GM18499 (cell line): ENCODE data around the gene SOS1.
"Not testable (repeated sequence)": the region's sequence is repeated elsewhere in the genome, so short reads cannot be mapped to it uniquely, and the experiment has no call there.

Source experiments
- ATAC-seq: cut with Tn5 transposase; IDR thresholded peaks from one replicate; pipeline ENCODE4 v1.9.1; 2021; ENCODE audit warnings: moderate number of reproducible peaks; ENCODE audit not compliant: insufficient read depth, unreplicated experiment

Gene SOS1

GRCh38 chr2:39120771-39121522 lies at the start of gene SOS1:
Gene SOS1, minus strand, starts transcription at chr2:39121051. Its CDS starts 629 bp downstream, at chr2:39120422.
- peak; percentile 34 for ATAC-seq

GRCh38 chr2:39164089-39164488 lies 43.2 kb upstream of the SOS1 start:
- ATAC-seq, result no peak

- no peak for ATAC-seq
These were observed 40.1 kb upstream of the SOS1 start for GRCh38 chr2:39160982-39161381.

DNA sequence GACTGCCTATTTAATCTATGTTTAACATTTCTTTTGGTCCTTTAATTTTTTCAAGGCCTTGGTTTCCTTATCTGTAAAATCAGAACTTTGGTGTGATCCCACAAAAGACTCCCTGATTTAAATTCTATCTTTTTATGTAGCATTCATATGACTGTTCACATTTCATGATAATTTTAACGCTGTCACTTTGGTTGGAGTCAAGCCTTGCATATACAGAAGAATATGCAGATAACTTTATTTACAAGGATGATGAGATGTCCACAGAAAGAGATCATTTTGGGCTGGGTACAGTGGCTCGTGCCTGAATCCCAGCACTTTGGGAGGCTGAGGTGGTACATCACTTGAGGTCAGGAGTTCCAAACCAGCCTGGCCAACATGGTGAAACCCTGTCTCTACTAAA lies 38.4 kb upstream of the SOS1 start:
- ATAC-seq, result no peak

GRCh38 chr2:39158351-39158750 lies 37.5 kb upstream of the SOS1 start:
- no peak for ATAC-seq

GRCh38 chr2:39156846-39157245 lies 36.0 kb upstream of the SOS1 start:
- ATAC-seq, result no peak

DNA sequence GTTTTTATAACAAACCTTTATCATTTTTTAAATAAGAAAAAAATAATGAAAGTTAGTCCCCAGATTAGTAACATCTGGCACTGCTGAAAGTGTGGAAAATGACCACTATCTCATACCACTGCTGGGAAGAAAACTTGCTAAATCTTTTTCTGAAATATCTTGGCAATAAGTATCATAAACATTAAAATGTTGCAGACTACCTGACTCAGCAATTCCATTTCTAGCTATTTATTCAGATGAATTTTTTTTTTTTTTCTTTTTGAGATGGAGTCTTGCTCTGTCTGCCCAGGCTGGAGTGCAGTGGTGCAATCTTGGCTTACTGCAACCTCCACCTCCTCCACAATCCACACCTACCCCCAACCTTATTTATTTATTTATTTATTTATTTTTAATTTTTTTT lies 35.3 kb upstream of the SOS1 start:
- no peak for ATAC-seq

DNA sequence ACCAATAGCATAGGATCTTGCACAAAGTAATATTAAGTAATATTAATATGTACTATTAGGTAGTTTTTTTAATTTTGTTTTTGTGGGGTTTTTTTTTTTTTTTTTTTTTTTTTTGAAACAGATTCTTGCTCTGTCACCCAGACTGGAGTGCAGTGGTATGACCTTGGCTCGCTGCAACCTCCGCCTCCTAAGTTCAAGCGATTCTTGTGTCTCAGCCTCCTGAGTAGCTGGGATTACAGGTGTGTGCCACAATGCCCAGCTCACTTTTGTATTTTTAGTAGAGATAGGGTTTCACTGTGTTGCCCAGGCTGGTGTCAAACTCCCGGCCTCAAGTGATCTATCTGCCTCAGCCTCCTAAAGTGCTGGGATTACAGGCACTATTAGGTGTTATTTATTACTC lies 34.7 kb upstream of the SOS1 start:
- not testable (repeated sequence) for ATAC-seq

DNA sequence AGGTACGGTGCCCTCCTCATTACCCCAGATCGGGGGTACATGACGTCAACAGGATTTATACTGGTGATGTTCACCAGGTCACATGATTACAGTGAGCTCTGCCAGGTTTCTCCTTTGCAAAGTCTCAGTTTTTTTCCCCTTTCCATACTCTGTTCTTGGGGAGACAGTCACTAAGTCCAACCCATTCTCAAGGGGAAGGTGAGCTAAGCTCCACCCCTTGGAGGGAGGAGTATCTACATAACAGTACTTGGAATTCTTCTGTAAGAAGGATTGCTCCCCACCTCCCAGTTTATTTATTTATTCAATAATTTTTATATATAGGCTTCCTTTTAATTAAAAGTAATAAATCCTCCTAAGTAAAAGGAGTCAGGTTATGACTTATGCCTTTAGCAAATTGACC lies 34.1 kb upstream of the SOS1 start:
- ATAC-seq, result no peak

DNA sequence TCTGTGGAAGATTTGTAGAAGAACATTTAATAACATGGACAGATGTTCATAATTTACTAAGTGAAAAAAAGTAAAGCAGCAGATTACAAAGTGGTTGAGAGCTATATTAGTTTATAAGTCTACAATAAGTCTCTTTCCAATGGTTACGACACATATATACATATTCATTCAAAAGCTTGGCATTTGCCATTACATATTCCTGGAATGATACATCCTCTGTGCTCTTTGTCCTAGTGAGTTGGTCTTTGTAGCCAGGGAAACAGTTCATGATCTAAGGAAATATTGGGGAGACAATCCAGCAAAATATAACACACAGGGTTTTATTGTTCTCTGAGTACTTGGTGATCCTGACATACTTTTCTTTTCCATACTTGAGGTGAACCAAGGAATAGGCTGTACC lies 32.5 kb upstream of the SOS1 start:
- no peak for ATAC-seq

DNA sequence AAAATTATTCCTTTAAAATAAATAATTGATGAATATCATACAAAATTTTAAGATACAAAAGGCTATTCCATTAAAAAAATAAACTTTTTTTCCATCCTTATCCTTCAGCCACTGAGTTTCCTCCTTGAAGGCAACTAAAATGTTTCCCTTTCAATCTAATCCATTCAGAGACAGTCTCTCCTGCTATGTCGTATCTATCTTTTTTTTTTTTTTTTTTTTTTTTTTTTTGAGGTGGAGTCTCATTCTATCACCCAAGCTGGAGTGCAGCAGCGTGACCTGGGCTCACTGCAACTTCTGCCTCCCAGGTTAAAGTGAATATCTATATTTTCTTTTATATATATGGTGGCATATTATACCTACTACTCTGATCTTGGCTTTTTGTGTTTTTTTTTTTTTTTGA lies 31.7 kb upstream of the SOS1 start:
- ATAC-seq, result no peak

- ATAC-seq, result no peak
These were observed 30.1 kb upstream of the SOS1 start for GRCh38 chr2:39150890-39151497.

GRCh38 chr2:39150102-39150562 lies 29.3 kb upstream of the SOS1 start:
- ATAC-seq, result no peak

DNA sequence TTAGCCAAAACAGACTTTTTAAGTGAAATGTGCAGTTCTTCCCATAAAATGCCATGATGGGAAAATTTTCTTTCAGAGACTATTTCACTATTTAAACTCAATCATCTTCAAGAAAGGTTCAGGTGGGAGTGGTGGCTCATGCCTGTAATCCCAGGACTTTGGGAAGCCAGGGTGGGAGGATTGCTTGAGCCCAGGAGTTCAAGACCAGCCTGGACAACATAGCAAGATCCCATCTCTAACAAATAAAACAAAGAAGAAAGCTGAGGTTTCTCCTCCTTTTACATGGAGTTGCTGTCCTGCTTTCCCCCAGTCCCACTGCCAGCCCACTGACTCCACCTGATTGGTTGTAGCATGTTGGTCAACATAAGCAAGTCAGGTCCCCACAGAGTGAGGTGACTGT lies 25.8 kb upstream of the SOS1 start:
- ATAC-seq, result no peak

- no peak for ATAC-seq
These were observed 25.1 kb upstream of the SOS1 start for GRCh38 chr2:39145906-39146421.

GRCh38 chr2:39144416-39144815 lies 23.6 kb upstream of the SOS1 start:
- no peak for ATAC-seq

- no peak for ATAC-seq
These were observed 22.2 kb upstream of the SOS1 start for GRCh38 chr2:39142904-39143605.

GRCh38 chr2:39141334-39142271 lies 20.8 kb upstream of the SOS1 start:
- no peak for ATAC-seq

GRCh38 chr2:39140948-39141333 lies 20.1 kb upstream of the SOS1 start:
- ATAC-seq, result not testable (repeated sequence)

DNA sequence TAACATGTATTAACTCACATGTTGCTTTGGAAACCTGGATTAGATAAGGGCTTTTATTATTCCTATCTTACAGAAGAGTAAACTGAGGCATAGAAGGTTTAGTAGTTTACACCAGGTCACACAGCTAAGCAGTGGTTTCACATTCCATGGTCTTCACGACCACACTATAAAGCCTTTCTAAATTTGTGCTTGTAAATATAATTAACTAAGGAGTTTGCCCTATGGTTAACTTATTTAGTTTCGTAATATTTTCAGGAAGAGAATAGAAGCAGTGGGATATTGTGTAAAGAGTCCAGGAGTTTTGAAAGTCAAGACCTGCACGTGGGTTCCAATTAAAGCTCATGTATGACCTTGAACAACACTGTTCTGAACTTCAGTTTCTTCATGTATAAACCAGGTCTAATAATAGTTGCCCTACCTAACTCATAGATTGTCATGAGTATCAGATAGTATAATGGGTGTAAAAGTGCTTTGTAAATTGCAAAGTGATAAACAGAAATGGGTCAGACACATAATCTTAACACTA lies 19.5 kb upstream of the SOS1 start:
- no peak for ATAC-seq
